HepG2 (cell line): ENCODE measurements around the gene SH3D19. TPM values are rescaled to one million over a fixed set of nuclear protein-coding genes. Genes with fewer than 3 reads are reported as not detected.

Source experiments
- ATAC-seq: fragments of 200-7000 bp; cut with Tn5 transposase; 3 replicates; pipeline ENCODE4 v1.9.1; 2020; ENCODE audit warnings: mild to moderate bottlenecking, moderate library complexity
- BruUV-seq: library from RNA; stranded (reverse); fragments of 400-500 nt; replicated peaks from 2 replicates; lab custom pipeline; 2021; lab: Mats Ljungman, UMichigan
- CTCF ChIA-PET: fragments of 300-600 bp; formaldehyde crosslinking; extraction: SDS; loops from one replicate; lab custom pipeline; 2021; ENCODE audit warnings: low total read pairs, inconsistent platforms, low intra/inter-chr PET ratio; lab: Yijun Ruan, JAX
- POLR2A ChIA-PET: fragments of 350-600 bp; sonication (Branson Sonifier 250); formaldehyde crosslinking; loops from one replicate; lab custom pipeline; 2020; ENCODE audit warnings: antibody characterized with exemption, inconsistent platforms; lab: Yijun Ruan, JAX
- DNase-seq: peaks from one replicate; pipeline ENCODE4 v3.0.0-alpha.2; 2015; ENCODE audit warnings: low spot score
- FAIRE-seq: peaks from 3 replicates; lab custom pipeline; 2011; peaks lifted over from hg19 to GRCh38; lab: Jason Lieb, UNC
- H2AFZ ChIP-seq: one replicate; pipeline ENCODE4 v1.6.1; 2011; ENCODE audit warnings: low read length, inconsistent platforms
- H3K27ac ChIP-seq: fragments of 300-600 bp; 3 replicates; pipeline ENCODE4 v1.8.0; 2011; ENCODE audit warnings: mixed run types, mild to moderate bottlenecking, mixed read lengths, low read length, inconsistent platforms; ENCODE audit not compliant: insufficient read depth; ENCODE audit errors: extremely low read length
- H3K27me3 ChIP-seq, 2 experiments: fragments of 200-600 bp in 1 of 2; 2 replicates in 1 of 2; 3 replicates in 1 of 2; pipeline versions ENCODE4 v1.6.0 to v1.8.0; 2011; ENCODE audit warnings: low read length in 2 of 2, mild to moderate bottlenecking in 2 of 2, moderate library complexity in 2 of 2, inconsistent platforms in 1 of 2; ENCODE audit not compliant: insufficient read depth in 2 of 2, control insufficient read depth in 1 of 2
- H3K36me3 ChIP-seq, 2 experiments: fragments of 200-600 bp in 1 of 2; replicated peaks in 1 of 2; 2 replicates in 1 of 2; 3 replicates in 1 of 2; pipeline versions ENCODE4 v1.5.1 to v1.8.0; 2011; ENCODE audit warnings: low read length in 2 of 2, inconsistent platforms in 1 of 2; ENCODE audit not compliant: insufficient read depth in 2 of 2, control insufficient read depth in 1 of 2
- H3K4me1 ChIP-seq: 2 replicates; pipeline ENCODE4 v1.5.1; 2012; ENCODE audit warnings: low read length, inconsistent platforms; ENCODE audit not compliant: insufficient read depth
- H3K4me2 ChIP-seq: 2 replicates; pipeline ENCODE4 v1.6.0; 2011; ENCODE audit warnings: low read depth, low read length, inconsistent platforms
- H3K4me3 ChIP-seq, 3 experiments: fragments of 200-600 bp in 1 of 3; sonication (generic), shearing (Covaris generic) in 1 of 3; replicated peaks in 1 of 3; 2 replicates each; pipeline ENCODE4 v1.5.1; 2011 to 2016; ENCODE audit warnings: low read length in 3 of 3, inconsistent platforms in 2 of 3, low read depth in 2 of 3, mild to moderate bottlenecking in 2 of 3, control low read depth in 1 of 3, mixed read lengths in 1 of 3; ENCODE audit not compliant: insufficient read depth in 1 of 3
- H3K79me2 ChIP-seq: one replicate; pipeline ENCODE4 v1.6.1; 2011; ENCODE audit warnings: low read length, inconsistent platforms; ENCODE audit not compliant: insufficient read depth
- H3K9ac ChIP-seq: 2 replicates; pipeline ENCODE4 v1.6.0; 2011; ENCODE audit warnings: mild to moderate bottlenecking, low read depth, low read length, inconsistent platforms; ENCODE audit not compliant: insufficient read depth
- H3K9me3 ChIP-seq: 2 replicates; pipeline ENCODE4 v1.5.1; 2012; ENCODE audit warnings: mild to moderate bottlenecking, low read length
- H4K20me1 ChIP-seq: 2 replicates; pipeline ENCODE4 v1.6.0; 2011; ENCODE audit warnings: inconsistent platforms, mild to moderate bottlenecking, low read length, moderate library complexity; ENCODE audit not compliant: insufficient read depth
- HNRNPL ChIP-seq: fragments of 200-400 bp; formaldehyde crosslinking; IDR thresholded peaks from 2 replicates; pipeline ENCODE4 v1.6.1; 2017; ENCODE audit warnings: mild to moderate bottlenecking, low read depth, low read length
- HOMEZ ChIP-seq: IDR thresholded peaks from 2 replicates; pipeline ENCODE4 v1.6.1; 2016; ENCODE audit warnings: low read depth
- KAT7 ChIP-seq: IDR thresholded peaks from 2 replicates; pipeline ENCODE4 v1.6.1; 2018; ENCODE audit warnings: borderline replicate concordance, missing compliant biosample characterization
- PHF5A ChIP-seq: IDR thresholded peaks from one replicate; pipeline ENCODE4 v1.6.1; 2018; ENCODE audit warnings: low read depth, missing genetic modification reagents; ENCODE audit not compliant: unreplicated experiment
- POGK ChIP-seq: sonication (generic); formaldehyde crosslinking; conservative IDR thresholded peaks from 2 replicates; pipeline ENCODE4 v1.8.0; 2022; ENCODE audit warnings: mild to moderate bottlenecking, moderate library complexity, missing genetic modification reagents
- RERE ChIP-seq: IDR thresholded peaks from 2 replicates; pipeline ENCODE4 v1.6.1; 2016; ENCODE audit warnings: low read depth, missing genetic modification reagents, missing compliant biosample characterization
- SMAD3 ChIP-seq: sonication (generic); formaldehyde crosslinking; IDR thresholded peaks from 2 replicates; pipeline ENCODE4 v1.4.0; 2020; ENCODE audit warnings: missing genetic modification reagents
- TBX2 ChIP-seq: sonication (generic); formaldehyde crosslinking; IDR thresholded peaks from 2 replicates; pipeline ENCODE4 v1.5.0; 2020; ENCODE audit warnings: missing genetic modification reagents, mild to moderate bottlenecking, borderline replicate concordance
- TMF1 ChIP-seq: sonication (generic); formaldehyde crosslinking; IDR thresholded peaks from 2 replicates; pipeline ENCODE4 v1.8.1; 2022; ENCODE audit warnings: low read depth, missing genetic modification reagents
- ZNF12 ChIP-seq: sonication (generic); formaldehyde crosslinking; IDR thresholded peaks from 2 replicates; pipeline ENCODE4 v1.5.0; 2020; ENCODE audit warnings: missing genetic modification reagents
- ZNF24 ChIP-seq: fragments of 450-650 bp; IDR thresholded peaks from 2 replicates; pipeline ENCODE4 v1.6.1; 2017; ENCODE audit warnings: antibody characterized with exemption, mild to moderate bottlenecking
- ZNF484 ChIP-seq: sonication (generic); formaldehyde crosslinking; IDR thresholded peaks from 2 replicates; pipeline ENCODE4 v1.5.1; 2020; ENCODE audit warnings: mild to moderate bottlenecking, low read depth, missing genetic modification reagents, borderline replicate concordance
- ZNF580 ChIP-seq: IDR thresholded peaks from 2 replicates; pipeline ENCODE4 v1.6.1; 2016; ENCODE audit warnings: low read depth, borderline replicate concordance
- ZNF691 ChIP-seq: sonication (generic); formaldehyde crosslinking; IDR thresholded peaks from 2 replicates; pipeline ENCODE4 v1.4.0; 2020; ENCODE audit warnings: missing genetic modification reagents, low read depth, mild to moderate bottlenecking, borderline replicate concordance
- WGBS: methylation state at CpG from one replicate; pipeline ENCODE4 v1.1.6; 2017; ENCODE audit warnings: low lambda C conversion rate; 5-methylcytosine and 5-hydroxymethylcytosine counted together
- in situ Hi-C: cut with HindIII; loops from 2 replicates; pipeline ENCODE4 v1.10.0; 2017; ENCODE audit warnings: low pct_unique_long_range_greater_than_20kb; ENCODE audit not compliant: extremely low pct_ligation_motif_present
- intact Hi-C: fragments of 100-400 bp; cut with micrococcal nuclease; formaldehyde crosslinking; loops from one replicate; pipeline ENCODE4 v1.10.0; 2022; ENCODE audit not compliant: unreplicated experiment
- polyA plus RNA-seq, 8 experiments: library from polyadenylated mRNA; depleted of rRNA in 3 of 8; stranded (reverse) in 7 of 8; unstranded in 1 of 8; fragments of >200 nt; fragmentation: Illumina TruSeq in 4 of 8; extraction: Trizol in 4 of 8; gene quantifications; 2 replicates each; pipeline versions ENCODE4 v1.2.1 to v1.2.3, GENCODE V29; 2011 to 2016; ENCODE audit warnings: low read depth in 4 of 8, missing spikeins in 1 of 8, mixed read lengths in 1 of 8; ENCODE audit not compliant: insufficient read depth in 1 of 8
- total RNA-seq, 5 experiments: library from RNA; depleted of rRNA; stranded (reverse); fragments of >200 nt; fragmentation: Illumina TruSeq; extraction: Trizol; gene quantifications; 2 replicates each; pipeline ENCODE4 v1.2.3, GENCODE V29; 2016; ENCODE audit warnings: low read depth in 1 of 5

Gene SH3D19
- total and polyA plus RNA-seq, 2 of the 13 experiments (the other 11 are each of a cell fraction or from before 2014, with no cell fraction given): 31.2 to 38.0 TPM

- POLR2A ChIA-PET: interaction anchor here (1.1 kb wide), 1 partner anchor 79 kb away, joined by 3 read pairs; the partner anchor contains the start of gene LRBA
- Histone ChIP-seq H4K20me1 (no peaks in the 10 kb centered on the region), H3K27me3 (no peaks in the 10 kb centered on the region), H3K27ac (peak overlapping the region; percentile 23), H3K9me3 (no peaks in the 10 kb centered on the region), H3K4me1 (peaks cover 63% of the 10 kb centered on the region), H3K4me3 (no peak overlapping the region), H3K4me2 (no peak overlapping the region), H2AFZ (no peak overlapping the region), H3K79me2 (no peaks in the 10 kb centered on the region), H3K9ac (no peak overlapping the region), H3K36me3 (no peaks in the 10 kb centered on the region)
- peak; percentile 84 for ATAC-seq
- intact Hi-C loops (no loop called here), in situ Hi-C loops (no loop called here)
- peak; percentile 85 for DNase-seq
- no TSS peak for BruUV-seq
- peak; percentile 81 for FAIRE-seq
- 11% methylated on average over 2 of the region's 2 CpGs for WGBS
- CTCF ChIA-PET: no interaction called here
- TF ChIP-seq KAT7 (CRISPR knock-in tag) (0 out of 2 replicates have a peak, but pooled peaks have one; percentile 64), ZNF691 (CRISPR knock-in tag) (peak; percentile 64; the same call in 1 of the 2 replicates), HOMEZ (CRISPR knock-in tag) (peak; percentile 85; the same call in 1 of the 2 replicates), ZNF484 (CRISPR knock-in tag) (no peak), PHF5A (peak; percentile 32), TBX2 (peak; percentile 77; the same call in 1 of the 2 replicates), ZNF24 (peak; percentile 82; the same call in 1 of the 2 replicates), TMF1 (CRISPR knock-in tag) (no peak), POGK (CRISPR knock-in tag) (0 out of 2 replicates have a peak, but pooled peaks have one; percentile 23), SMAD3 (no peak), ZNF12 (CRISPR knock-in tag) (0 out of 2 replicates have a peak, but pooled peaks have one; percentile 45), ZNF580 (CRISPR knock-in tag) (peak; percentile 79; the same call in 1 of the 2 replicates), RERE (CRISPR knock-in tag) (peak; percentile 63; the same call in 1 of the 2 replicates), HNRNPL (no peak)
Measured at GRCh38 chr4:151094290-151094751, 231.1 kb downstream of the SH3D19 start.
